Stimulated activated naive CD8-positive, alpha-beta T cell treated with anti-CD3 and anti-CD28 coated beads, Interleukin-15, amount 100 ng/mL, for 72 hours (primary cell): Measurements from ENCODE around the gene AXIN1.
A peak's percentile ranks its signal among the peaks of the same experiment; 100 is the strongest.

ENCODE experiments used
- ATAC-seq: fragments of 150-1000 bp; cut with Tn5 transposase; 2 replicates; pipeline ENCODE4 v1.10.0; 2021; ENCODE audit warnings: mild to moderate bottlenecking, moderate library complexity
- DNase-seq, 2 donors: peaks; one replicate each; pipeline ENCODE4 v3.0.0; 2021 to 2022
- H3K27ac Mint-ChIP-seq, 2 donors: one replicate each; pipeline ENCODE4 v1.8.0; 2022; ENCODE audit warnings: mild to moderate bottlenecking in 2 of 2, mixed read lengths in 2 of 2, moderate library complexity in 2 of 2
- H3K27me3 Mint-ChIP-seq: one replicate; pipeline ENCODE4 v1.8.0; 2022; ENCODE audit warnings: mixed read lengths
- H3K4me1 Mint-ChIP-seq: one replicate; pipeline ENCODE4 v1.8.0; 2022; ENCODE audit warnings: mild to moderate bottlenecking, mixed read lengths
- H3K4me3 Mint-ChIP-seq, 2 donors: one replicate each; pipeline ENCODE4 v1.8.0; 2022; ENCODE audit warnings: mild to moderate bottlenecking in 2 of 2, mixed read lengths in 2 of 2, moderate library complexity in 1 of 2
- H3K9me3 Mint-ChIP-seq, 2 donors: one replicate each; pipeline ENCODE4 v1.8.0; 2022; ENCODE audit warnings: mixed read lengths in 2 of 2

AXIN1 gene

DNA sequence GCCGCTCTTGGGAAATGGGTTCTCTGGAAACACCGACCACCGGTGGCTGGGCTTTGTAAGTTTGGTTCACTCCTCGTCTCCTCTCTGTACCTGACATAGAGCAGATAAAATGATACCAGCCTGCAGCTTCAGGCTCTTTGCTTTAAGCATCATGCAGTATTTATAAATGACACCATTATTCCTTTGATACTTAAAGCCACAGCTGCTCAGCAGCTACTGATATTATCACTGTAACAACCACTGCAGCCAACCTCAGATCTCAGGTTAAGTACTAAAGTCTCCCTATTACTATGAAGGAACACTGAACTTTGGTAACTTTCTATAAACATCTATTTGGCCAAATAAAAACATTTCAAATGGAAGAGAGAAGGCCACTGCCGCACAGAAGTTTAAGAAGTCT, 34.9 kb downstream of the AXIN1 start:
- ATAC-seq, result no peak
- Mint-ChIP-seq H3K9me3 (no peaks in the 10 kb centered on the region), H3K27ac (no peak overlapping the region), H3K4me1 (peaks cover 44% of the 10 kb centered on the region), H3K4me3 (no peak overlapping the region), H3K27me3 (no peaks in the 10 kb centered on the region)
- DNase-seq, result no peak

DNA sequence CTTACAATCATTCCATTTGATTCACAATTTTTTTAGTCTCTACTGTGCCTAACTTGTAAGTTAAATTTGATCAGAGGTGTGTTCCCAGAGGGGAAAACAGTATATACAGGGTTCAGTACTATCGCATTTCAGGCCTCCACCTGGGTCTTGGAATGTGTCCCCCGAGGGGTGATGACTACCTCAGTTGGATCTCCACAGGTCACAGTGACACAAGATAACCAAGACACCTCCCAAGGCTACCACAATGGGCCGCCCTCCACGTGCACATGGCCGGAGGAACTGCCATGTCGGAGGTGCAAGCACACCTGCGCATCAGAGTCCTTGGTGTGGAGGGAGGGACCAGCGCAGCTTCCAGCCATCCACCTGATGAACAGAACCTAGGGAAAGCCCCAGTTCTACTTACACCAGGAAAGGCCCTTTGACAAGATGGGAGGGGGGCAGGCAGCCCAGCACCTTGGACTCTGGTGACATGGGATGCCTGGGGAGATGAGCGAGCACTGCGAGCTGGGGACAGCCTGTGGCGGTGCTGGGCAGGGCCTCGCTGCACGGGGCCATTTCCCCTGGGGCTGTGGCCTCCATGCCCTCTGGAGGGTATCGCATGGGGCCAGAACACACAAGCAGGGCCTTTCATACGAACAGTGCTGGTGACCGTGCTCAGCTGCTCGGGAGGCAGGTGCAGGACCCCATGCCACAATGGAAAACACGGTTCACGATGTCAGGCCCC, 35.6 kb downstream of the AXIN1 start:
- H3K4me3 Mint-ChIP-seq, result no peak overlapping the region
- ATAC-seq (no peak), DNase-seq (no peak)
- H3K4me1 Mint-ChIP-seq, result peaks cover 38% of the 10 kb centered on the region
- peak overlapping the region in 1 of 2 donors; percentile 37 for H3K27ac Mint-ChIP-seq
- no peaks in the 10 kb centered on the region for H3K9me3 Mint-ChIP-seq
- no peaks in the 10 kb centered on the region for H3K27me3 Mint-ChIP-seq

DNA sequence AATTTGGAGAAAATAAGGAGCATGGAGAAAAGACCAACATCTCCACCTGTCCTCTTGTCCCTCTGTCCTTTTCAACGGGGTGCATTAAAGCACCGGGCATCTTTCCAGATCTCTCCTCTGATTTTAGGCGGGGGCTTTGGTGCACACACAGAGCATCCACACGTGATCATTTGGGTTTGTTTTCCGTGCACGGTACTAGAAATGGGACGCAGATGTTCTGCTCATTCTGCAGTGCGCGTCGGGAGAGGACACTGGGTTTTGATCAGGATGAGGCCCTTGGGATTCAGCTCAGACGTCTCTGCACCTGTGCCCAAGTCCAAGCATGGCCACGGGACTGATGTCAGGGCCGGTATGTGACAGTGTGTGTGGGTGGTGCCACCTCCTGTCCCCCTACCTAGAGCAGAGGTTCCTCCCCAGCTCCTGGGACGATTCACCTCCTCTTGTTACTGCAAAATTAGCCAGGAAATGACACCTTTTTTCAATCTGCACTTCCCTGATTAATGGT, 37.7 kb downstream of the AXIN1 start:
- H3K9me3 Mint-ChIP-seq, result no peaks in the 10 kb centered on the region
- no peak for ATAC-seq
- peaks cover 31% of the 10 kb centered on the region for H3K4me1 Mint-ChIP-seq
- DNase-seq, result no peak
- H3K27me3 Mint-ChIP-seq, result no peaks in the 10 kb centered on the region
- no peak overlapping the region for H3K27ac Mint-ChIP-seq
- no peak overlapping the region for H3K4me3 Mint-ChIP-seq

DNA sequence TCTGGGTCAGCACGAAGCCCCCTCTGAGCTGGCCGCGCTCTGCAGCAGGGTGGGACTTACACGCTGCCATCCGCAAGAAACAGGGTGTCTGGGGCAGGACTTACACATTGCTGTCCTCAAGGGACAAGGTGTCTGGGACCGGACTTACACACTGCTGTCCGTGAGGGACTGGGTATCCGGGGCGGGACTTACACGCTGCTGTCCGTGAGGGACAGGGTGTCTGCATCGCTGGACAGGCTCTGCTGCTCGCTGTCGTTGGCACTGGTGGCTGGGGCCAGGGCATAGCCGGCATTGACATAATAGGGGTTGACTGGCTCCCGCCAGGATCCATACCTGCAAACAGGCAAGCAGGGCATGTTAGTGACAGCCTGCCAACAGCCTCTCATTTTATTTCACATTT, 38.2 kb downstream of the AXIN1 start:
- H3K9me3 Mint-ChIP-seq, result no peaks in the 10 kb centered on the region
- no peaks in the 10 kb centered on the region for H3K27me3 Mint-ChIP-seq
- DNase-seq (no peak), ATAC-seq (no peak)
- no peak overlapping the region for H3K27ac Mint-ChIP-seq
- H3K4me1 Mint-ChIP-seq, result peaks cover 31% of the 10 kb centered on the region
- no peak overlapping the region for H3K4me3 Mint-ChIP-seq

DNA sequence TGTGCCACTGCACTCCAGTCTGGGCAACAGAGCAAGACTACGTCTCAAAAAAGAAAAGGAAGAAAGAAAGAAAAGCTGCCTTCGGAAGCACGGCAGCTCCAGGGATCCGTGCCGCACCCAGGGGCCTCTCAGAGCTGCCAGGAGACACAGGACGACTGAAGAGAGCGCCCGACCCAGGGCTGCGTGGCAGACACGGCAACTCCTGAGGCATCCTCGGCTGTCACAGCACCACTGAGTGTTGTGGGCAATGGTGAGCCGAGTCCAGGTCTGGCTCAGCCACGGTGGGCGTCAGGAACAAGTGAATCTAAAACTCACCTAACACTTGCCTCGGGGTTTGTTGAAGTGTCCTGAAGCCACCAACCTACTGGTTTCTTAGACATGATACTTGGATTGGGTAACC, 40.8 kb downstream of the AXIN1 start:
- Mint-ChIP-seq H3K9me3 (no peaks in the 10 kb centered on the region), H3K4me3 (no peak overlapping the region), H3K4me1 (peaks cover 30% of the 10 kb centered on the region), H3K27me3 (no peaks in the 10 kb centered on the region), H3K27ac (peak overlapping the region in 1 of 2 donors; percentile 42)
- ATAC-seq (no peak), DNase-seq (no peak)

DNA sequence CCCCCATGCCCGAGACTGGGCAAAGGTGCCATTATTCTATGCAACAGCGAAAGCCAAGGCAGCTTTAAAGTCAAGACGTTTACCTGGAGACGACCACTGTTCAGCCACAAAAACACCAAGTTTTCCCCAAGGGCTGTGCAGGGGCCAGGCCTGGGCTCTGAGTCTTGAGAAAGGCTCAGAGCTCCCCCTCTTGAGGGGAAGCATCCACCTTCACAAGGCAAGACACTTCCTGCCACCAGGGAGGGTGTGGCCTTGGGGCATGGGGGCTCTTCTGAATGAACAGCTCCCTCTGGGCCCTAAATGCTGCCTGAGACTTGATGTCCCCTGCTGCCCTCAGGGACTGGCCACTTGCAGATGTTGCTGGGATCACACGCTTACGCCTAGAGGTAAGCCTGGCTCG, 43.0 kb downstream of the AXIN1 start:
- Mint-ChIP-seq H3K27ac (no peak overlapping the region), H3K4me3 (peak overlapping the region in 1 of 2 donors; percentile 19), H3K9me3 (no peaks in the 10 kb centered on the region), H3K27me3 (no peaks in the 10 kb centered on the region), H3K4me1 (peaks cover 37% of the 10 kb centered on the region)
- ATAC-seq (peak; percentile 91), DNase-seq (peak in 1 of 2 donors; percentile 38)

DNA sequence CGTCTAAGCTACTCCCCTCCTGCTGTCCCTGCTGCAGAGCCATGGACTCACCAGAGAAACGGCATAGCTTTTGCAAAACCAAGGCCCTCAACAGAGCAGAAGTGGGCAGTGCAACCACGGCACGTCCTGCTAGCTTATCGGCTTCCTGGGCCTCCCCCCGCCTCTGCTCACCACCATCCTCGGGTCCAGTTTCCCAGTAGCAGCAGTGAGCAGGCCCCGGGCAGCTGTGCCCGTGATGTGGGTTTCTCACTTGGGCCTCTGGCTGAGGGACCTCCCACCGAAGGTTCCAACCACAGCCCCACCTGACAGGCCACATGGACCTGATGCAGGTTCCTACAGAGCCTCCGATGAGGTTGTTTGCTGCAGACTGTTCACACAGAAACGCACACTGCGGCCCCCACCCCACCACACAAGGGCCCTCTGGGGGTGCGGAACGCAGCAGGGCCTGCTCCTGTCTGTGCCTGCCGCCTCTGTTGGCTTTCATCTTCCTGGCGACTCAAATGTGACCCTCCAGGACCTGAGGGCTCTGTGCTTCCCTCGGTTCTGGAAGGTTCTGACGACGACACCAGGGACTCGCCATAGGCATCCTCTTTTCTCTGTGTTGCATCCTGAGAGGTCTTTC, 44.7 kb downstream of the AXIN1 start:
- no peak overlapping the region for H3K4me3 Mint-ChIP-seq
- no peaks in the 10 kb centered on the region for H3K9me3 Mint-ChIP-seq
- no peaks in the 10 kb centered on the region for H3K27me3 Mint-ChIP-seq
- H3K4me1 Mint-ChIP-seq, result peaks cover 37% of the 10 kb centered on the region
- ATAC-seq (no peak), DNase-seq (no peak)
- H3K27ac Mint-ChIP-seq, result no peak overlapping the region

DNA sequence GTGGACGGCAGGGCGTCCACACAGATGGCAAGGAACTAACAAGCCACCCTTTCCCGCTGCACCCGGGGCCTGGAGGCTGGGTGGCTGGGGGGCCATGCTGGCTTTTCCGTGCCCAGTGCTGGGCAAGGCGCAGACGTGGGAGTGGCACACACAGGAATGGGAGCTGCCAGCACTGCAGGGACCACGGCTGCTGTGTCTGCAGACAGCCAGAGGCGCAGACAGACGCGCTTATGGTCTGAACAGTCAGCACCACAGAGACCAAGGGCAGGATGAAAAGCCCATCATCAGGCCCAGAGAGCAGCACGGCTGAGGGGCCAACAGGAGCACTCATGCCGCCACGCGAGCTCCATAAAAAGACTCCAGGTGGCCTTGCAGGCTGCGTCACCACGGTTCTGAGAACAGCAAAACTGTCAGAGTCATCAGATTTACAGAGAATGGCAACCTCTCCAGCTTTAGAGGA, 45.6 kb downstream of the AXIN1 start:
- no peaks in the 10 kb centered on the region for H3K9me3 Mint-ChIP-seq
- peaks cover 37% of the 10 kb centered on the region for H3K4me1 Mint-ChIP-seq
- H3K27me3 Mint-ChIP-seq, result no peaks in the 10 kb centered on the region
- DNase-seq (no peak), ATAC-seq (no peak)
- H3K4me3 Mint-ChIP-seq, result no peak overlapping the region
- no peak overlapping the region for H3K27ac Mint-ChIP-seq

DNA sequence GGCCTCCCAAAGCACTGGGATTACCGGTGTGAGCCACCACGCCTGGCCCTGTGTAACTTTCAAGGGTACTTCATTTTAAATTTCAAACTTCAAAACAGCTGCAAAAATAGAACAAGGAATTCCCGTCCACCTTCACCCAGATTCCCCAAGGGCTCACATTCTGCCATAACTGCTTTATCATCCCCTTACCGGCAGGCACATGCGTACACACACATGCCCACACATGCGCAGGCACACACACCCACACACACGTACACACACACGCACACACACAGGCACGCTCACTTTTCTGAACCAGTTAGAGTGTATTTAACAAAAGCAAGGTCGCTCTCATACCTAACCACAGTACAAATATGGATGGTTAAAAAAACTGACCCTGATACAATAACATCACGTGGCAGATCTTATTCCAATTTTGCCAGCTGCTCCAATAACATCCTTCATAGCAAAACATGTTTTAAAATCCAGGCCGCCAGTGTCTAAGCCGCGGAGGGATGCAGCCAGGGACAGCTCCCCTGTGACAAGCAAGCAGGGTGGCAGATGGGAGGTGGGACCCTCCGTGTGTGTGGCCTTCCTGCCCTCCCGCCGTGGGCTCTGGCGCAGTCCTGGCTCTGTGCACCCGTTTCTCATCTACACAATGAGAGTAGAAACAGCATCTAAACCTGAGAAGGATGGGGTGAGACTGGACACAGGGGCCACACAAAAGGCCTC, 46.5 kb downstream of the AXIN1 start:
- H3K27me3 Mint-ChIP-seq, result no peaks in the 10 kb centered on the region
- peak overlapping the region in 1 of 2 donors; percentile 65 for H3K27ac Mint-ChIP-seq
- H3K4me3 Mint-ChIP-seq, result no peak overlapping the region
- no peak for DNase-seq
- H3K4me1 Mint-ChIP-seq, result peaks cover 37% of the 10 kb centered on the region
- H3K9me3 Mint-ChIP-seq, result no peaks in the 10 kb centered on the region
- ATAC-seq, result no peak

DNA sequence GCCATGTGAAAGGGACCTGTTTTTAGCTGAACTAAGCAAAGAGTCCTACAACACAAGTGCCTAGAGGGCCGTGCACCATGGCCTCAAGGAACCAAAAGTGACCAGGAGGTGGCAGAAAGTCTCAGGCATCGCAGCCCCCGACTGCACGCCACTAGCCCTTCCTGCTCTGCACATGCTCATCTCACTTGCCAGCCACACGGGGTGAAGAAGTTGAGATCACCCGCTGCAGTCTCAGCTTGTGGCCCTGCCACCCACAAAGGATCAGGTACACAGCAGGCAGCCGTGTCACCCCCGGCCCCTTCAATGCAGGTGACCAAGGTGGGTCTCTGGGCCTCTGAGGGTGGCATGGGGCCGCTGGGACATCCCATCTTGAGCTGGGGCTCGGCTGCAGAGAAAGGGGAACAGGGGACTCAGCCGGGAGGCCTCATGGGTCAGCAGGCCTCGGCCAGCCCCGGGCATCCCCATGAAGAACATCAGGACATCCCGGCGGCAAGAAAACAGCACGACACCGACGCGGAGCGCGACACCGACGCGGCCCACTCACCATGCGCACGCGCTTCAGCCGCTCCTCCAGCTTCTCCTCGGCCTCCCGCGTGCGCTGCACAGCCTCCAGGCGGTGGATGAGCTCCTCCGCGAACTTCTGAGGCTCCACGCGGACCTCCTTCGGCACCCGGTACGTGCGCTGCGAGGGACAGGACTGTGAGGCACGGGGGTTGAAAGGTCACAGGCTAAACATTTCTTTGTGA, 48.6 kb downstream of the AXIN1 start:
- Mint-ChIP-seq H3K4me1 (peaks cover 19% of the 10 kb centered on the region), H3K27me3 (no peaks in the 10 kb centered on the region), H3K9me3 (no peaks in the 10 kb centered on the region), H3K27ac (no peak overlapping the region), H3K4me3 (no peak overlapping the region)
- DNase-seq, result no peak
- ATAC-seq, result no peak

DNA sequence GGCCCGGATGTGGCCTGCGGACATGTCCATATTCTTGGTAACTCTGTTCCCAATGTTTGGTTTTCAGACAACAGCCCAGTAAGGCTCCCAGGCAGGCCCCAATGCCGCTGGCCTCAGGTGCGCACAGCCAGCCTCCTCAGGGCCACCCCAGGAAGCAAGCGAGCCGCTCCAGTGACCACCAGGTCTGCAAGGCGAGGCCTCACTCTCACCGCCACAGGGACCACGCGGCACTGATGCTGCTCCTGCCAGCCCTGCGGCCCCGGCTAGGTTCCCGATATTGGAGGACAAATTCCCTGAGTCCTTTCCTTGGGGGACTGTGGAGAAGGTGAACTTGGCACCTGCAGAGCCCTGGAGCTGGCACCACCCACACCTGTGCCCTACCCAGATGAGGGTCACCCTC, 50.6 kb downstream of the AXIN1 start:
- no peak overlapping the region for H3K4me3 Mint-ChIP-seq
- H3K4me1 Mint-ChIP-seq, result peaks cover 9% of the 10 kb centered on the region
- no peaks in the 10 kb centered on the region for H3K9me3 Mint-ChIP-seq
- H3K27me3 Mint-ChIP-seq, result no peaks in the 10 kb centered on the region
- ATAC-seq (no peak), DNase-seq (no peak)
- H3K27ac Mint-ChIP-seq, result no peak overlapping the region

DNA sequence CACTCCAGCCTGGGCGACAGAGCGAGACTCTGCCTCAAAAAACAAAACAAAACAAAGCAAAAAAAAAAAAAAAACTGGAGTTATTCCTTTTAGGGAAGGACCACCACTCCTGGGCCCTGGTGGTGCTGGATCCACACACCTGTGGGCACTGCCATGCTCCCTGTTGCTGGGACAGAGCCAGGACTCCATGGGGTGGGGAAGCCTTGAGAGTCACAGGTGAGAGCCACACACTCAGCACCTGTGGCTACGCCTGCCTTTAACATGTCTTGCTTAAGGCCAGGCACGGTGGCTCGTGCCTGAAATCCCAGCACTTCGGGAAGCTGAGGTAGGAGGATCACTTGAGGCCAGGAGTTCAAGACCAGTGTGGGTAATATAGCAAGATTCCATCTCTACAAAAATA, 51.3 kb downstream of the AXIN1 start:
- Mint-ChIP-seq H3K9me3 (no peaks in the 10 kb centered on the region), H3K27ac (no peak overlapping the region), H3K4me1 (peaks cover 2% of the 10 kb centered on the region), H3K4me3 (no peak overlapping the region), H3K27me3 (no peaks in the 10 kb centered on the region)
- no peak for ATAC-seq
- DNase-seq, result no peak

DNA sequence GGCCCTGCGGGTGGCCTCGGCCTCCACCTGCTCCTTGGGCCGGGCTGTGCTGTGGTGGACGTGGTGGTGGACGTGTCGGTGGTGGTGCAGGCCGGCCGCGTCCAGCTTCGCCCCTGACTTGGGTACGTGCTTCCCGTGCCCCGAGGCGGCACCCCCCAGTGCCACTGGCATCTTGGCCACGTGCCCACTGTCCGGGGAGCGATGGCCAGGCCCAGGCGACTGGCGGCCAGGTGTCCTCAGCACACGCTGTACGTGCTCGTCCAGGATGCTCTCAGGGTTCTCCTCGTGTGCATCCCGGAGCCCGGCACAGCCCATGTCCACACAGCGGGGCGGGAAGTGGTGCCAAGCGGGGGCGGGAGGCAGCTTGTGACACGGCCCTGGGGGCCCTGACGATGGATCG, 54.7 kb downstream of the AXIN1 start:
- H3K27ac Mint-ChIP-seq, result no peak overlapping the region
- DNase-seq (no peak), ATAC-seq (no peak)
- no peaks in the 10 kb centered on the region for H3K27me3 Mint-ChIP-seq
- H3K4me3 Mint-ChIP-seq, result no peak overlapping the region
- no peaks in the 10 kb centered on the region for H3K9me3 Mint-ChIP-seq
- H3K4me1 Mint-ChIP-seq, result no peaks in the 10 kb centered on the region

DNA sequence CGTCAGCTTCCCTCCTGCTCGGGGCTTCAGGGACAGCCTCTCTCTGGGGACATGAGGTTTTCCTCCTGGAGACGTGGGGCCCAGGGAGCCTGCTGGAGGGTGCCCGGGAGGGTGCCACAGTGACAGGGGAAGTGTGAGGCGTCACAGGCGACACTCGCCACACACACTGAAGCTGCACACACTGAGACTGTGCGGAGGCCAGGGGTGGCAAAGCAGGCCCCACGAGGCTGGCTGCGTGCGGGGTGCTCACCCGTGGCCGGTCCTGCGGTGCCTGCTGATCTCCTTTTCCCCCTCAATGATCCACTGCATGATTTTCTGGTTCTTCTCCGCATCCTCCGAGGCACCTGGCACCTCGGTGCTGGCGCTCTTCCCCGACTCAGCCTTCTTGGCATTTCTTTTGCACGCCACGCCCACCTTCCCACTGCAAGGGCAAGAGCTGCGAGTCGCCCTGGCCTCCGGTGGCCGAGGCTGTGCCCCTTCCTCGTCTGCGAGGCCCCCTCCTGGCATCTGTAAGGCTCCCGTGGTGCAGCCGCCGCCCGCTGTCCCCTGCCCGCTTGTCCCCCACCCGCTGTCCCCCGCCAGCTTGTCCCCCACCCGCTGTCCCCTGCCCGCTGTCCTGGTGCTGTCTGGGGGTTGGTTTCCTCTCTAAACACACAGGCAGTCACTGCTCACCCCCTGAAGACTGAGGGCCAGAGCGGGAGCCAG, 55.6 kb downstream of the AXIN1 start:
- H3K4me1 Mint-ChIP-seq, result no peaks in the 10 kb centered on the region
- no peaks in the 10 kb centered on the region for H3K9me3 Mint-ChIP-seq

DNA sequence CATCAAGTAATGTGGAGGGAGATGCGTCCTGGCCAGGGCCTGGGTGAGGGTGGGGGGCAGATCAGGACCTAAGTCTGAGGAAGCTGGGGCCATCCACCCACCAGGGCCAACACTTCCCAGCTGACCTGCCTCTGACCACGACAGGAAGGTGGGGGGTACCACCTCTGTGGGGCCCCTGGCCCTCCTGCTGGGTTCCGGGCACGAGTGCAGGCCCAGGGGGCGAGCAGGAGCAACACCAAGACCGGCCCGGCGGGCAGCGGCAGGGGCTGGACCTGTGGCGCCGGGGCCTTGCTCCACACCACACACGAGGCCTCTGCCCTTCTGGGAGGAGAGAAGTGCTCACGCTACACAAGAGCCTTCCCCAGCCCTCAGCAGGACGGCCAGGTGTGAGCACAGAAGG, 56.2 kb downstream of the AXIN1 start:
- no peaks in the 10 kb centered on the region for H3K27me3 Mint-ChIP-seq
- H3K4me1 Mint-ChIP-seq, result no peaks in the 10 kb centered on the region
- DNase-seq (no peak), ATAC-seq (no peak)
- no peak overlapping the region for H3K4me3 Mint-ChIP-seq
- H3K9me3 Mint-ChIP-seq, result no peaks in the 10 kb centered on the region
- no peak overlapping the region for H3K27ac Mint-ChIP-seq

More for the DNA sequence above, 55.6 kb downstream of the AXIN1 start:
- DNase-seq (no peak), ATAC-seq (peak; percentile 31)
- H3K27ac Mint-ChIP-seq, result peak overlapping the region; percentile 19 to 34
- no peaks in the 10 kb centered on the region for H3K27me3 Mint-ChIP-seq
- no peak overlapping the region for H3K4me3 Mint-ChIP-seq
